ENCODE results near the gene EXOSC9. TPM values are rescaled to one million over a fixed set of nuclear protein-coding genes. Genes with fewer than 3 reads are reported as not detected.

EXOSC9 gene
- total RNA-seq, 3 donors from 2014 or later (not counting 1 experiment from before 2014, with no cell fraction given), result 45.7 to 57.4 (median 51.2) TPM

DNA sequence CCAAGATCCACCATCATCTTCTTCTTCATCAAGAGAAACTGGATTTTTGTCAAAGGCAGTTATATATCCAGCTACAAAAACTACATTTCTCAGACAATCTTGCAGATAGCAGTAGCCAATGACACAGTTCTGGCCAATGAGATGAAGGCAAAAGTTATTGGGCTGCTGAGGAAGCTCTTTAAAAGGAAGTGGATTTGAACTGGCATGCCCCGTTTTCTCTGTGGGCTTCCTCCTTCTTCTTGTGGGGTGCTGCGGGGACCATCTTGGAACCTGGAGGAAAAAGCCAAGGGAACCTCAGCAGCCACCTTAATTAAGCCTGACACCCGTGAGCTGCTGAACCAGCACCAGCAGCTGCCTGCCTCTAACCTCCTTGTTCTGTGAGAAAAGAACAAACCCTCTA is 40.9 kb upstream of the EXOSC9 start:
- no peaks in the 10 kb centered on the region for H3K36me3 Mint-ChIP-seq
- no peak overlapping the region for H3K4me3 Mint-ChIP-seq
- no peaks in the 10 kb centered on the region for H3K36me3 ChIP-seq (ENCODE audit: control insufficient read depth, insufficient read depth, low read length)
- no peaks in the 10 kb centered on the region for H3K9me3 ChIP-seq (ENCODE audit: control insufficient read depth, insufficient read depth, low read length)
- H3K27ac Mint-ChIP-seq, result no peak overlapping the region
- DNase-seq, result no peak
- H3K4me1 Mint-ChIP-seq, result no peaks in the 10 kb centered on the region
- peaks cover 20% of the 10 kb centered on the region for H3K27me3 ChIP-seq (ENCODE audit: control insufficient read depth, insufficient read depth, low read length)
- intact Hi-C loops (cut with micrococcal nuclease), result no loop called here
- no peaks in the 10 kb centered on the region for H3K4me1 ChIP-seq (ENCODE audit: control insufficient read depth, insufficient read depth, low read length)
- TF ChIP-seq, protein P1, sequence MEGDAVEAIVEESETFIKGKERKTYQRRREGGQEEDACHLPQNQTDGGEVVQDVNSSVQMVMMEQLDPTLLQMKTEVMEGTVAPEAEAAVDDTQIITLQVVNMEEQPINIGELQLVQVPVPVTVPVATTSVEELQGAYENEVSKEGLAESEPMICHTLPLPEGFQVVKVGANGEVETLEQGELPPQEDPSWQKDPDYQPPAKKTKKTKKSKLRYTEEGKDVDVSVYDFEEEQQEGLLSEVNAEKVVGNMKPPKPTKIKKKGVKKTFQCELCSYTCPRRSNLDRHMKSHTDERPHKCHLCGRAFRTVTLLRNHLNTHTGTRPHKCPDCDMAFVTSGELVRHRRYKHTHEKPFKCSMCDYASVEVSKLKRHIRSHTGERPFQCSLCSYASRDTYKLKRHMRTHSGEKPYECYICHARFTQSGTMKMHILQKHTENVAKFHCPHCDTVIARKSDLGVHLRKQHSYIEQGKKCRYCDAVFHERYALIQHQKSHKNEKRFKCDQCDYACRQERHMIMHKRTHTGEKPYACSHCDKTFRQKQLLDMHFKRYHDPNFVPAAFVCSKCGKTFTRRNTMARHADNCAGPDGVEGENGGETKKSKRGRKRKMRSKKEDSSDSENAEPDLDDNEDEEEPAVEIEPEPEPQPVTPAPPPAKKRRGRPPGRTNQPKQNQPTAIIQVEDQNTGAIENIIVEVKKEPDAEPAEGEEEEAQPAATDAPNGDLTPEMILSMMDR (IDR thresholded peaks at IDR 0.05), result no peak
- WGBS (ENCODE audit: insufficient coverage), result 60% methylated on average over 3 of the region's 3 CpGs
- H3K27me3 Mint-ChIP-seq (ENCODE audit: low read depth in 2 of 2), result peaks cover 37 to 60% of the 10 kb centered on the region in 2 donors
- no peak overlapping the region for H3K4me3 ChIP-seq (ENCODE audit: low read length)
- no peak for ATAC-seq
- no peaks in the 10 kb centered on the region for H3K9me3 Mint-ChIP-seq
- no peak overlapping the region for H3K27ac ChIP-seq (ENCODE audit: low read length)

DNA sequence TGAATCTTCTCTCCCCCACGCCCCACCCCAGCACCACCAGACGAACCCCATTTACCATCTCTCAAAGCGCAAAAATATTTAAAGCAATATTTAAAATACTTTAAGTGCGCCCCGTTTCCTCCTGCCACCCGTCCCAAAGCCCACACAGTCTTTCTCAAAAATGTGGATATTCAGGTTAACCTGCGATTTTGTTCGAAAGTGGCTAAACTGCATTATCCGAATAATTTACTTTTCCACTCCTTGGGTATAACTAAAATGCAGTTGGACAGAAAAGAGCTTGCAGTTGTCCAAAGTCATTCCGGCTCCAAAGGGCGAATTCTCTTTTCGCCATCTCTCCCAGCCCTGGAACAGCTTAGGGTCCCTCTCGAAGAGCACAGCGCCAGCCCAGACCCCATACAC is 36.8 kb upstream of the EXOSC9 start:
- ATAC-seq, result no peak
- intact Hi-C loops (cut with micrococcal nuclease), result no loop called here
- Mint-ChIP-seq H3K27ac (no peak overlapping the region), H3K4me1 (no peaks in the 10 kb centered on the region), H3K9me3 (no peaks in the 10 kb centered on the region), H3K4me3 (no peak overlapping the region), H3K36me3 (no peaks in the 10 kb centered on the region), H3K27me3 (ENCODE audit: low read depth in 2 of 2) (peaks cover 51 to 86% of the 10 kb centered on the region in 2 donors)
- no peak overlapping the region for H3K27ac ChIP-seq (ENCODE audit: low read length)
- 18% methylated on average over 14 of the region's 14 CpGs for WGBS (ENCODE audit: insufficient coverage)
- no peaks in the 10 kb centered on the region for H3K9me3 ChIP-seq (ENCODE audit: control insufficient read depth, insufficient read depth, low read length)
- no peak overlapping the region for H3K4me3 ChIP-seq (ENCODE audit: low read length)
- DNase-seq, result no peak
- H3K36me3 ChIP-seq (ENCODE audit: control insufficient read depth, insufficient read depth, low read length), result no peaks in the 10 kb centered on the region
- peaks cover 22% of the 10 kb centered on the region for H3K27me3 ChIP-seq (ENCODE audit: control insufficient read depth, insufficient read depth, low read length)
- H3K4me1 ChIP-seq (ENCODE audit: control insufficient read depth, insufficient read depth, low read length), result no peaks in the 10 kb centered on the region
- TF ChIP-seq, protein P1 (IDR thresholded peaks at IDR 0.05), result no peak

DNA sequence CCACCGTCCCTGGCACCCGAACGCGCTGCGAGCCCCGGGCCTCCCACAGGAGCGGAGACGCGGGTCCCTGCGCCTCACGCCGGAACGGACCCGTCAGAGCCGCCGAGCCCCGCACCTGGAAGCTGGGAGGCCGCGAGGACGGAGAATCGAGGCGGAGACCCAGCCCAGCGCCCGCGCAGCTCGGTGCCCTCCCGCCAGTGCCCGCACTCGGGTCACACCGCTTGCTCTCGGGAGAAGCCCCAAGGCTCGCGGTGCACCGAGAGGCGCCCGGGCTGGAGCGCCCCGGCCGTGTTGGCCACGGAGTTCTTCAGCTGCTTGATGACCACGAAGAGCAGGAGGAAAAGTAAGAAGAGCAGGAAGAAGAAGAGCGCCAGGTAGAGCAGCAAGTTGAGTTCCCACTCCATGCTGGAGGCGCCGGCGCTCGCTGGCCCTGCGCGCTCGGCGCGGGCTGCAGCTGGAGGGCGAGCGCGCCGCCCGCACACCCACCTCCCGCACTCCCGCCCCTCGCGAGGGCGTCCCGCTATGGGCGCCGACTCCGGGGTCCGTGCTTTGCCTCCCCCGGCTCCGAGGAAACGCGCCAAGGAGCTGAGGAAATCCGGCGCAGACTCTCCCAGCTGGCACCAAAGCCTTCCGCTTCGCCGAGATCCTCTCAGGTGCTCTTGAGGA is 36.3 kb upstream of the EXOSC9 start, which contains the start of gene SMIM43:
TSS of gene SMIM43 (minus strand) at position 463 of the 666 bp plus-strand sequence. CDS start at position 404, 59 bp downstream.
- no peak within 1 kb of the TSS for H3K4me3 Mint-ChIP-seq
- 2% methylated on average over 75 of the region's 75 CpGs for WGBS (ENCODE audit: insufficient coverage)
- H3K4me3 ChIP-seq (ENCODE audit: low read length), result no peak within 1 kb of the TSS
- H3K9me3 ChIP-seq (ENCODE audit: control insufficient read depth, insufficient read depth, low read length), result no peaks in the 10 kb centered on the region
- H3K4me1 Mint-ChIP-seq, result no peaks in the 10 kb centered on the region
- H3K36me3 ChIP-seq (ENCODE audit: control insufficient read depth, insufficient read depth, low read length), result no peaks in the 10 kb centered on the region
- DNase-seq, result no peak
- no peak for ATAC-seq
- no peak within 1 kb of the TSS for H3K27ac Mint-ChIP-seq
- H3K36me3 Mint-ChIP-seq, result no peaks in the 10 kb centered on the region
- no peaks in the 10 kb centered on the region for H3K4me1 ChIP-seq (ENCODE audit: control insufficient read depth, insufficient read depth, low read length)
- H3K27me3 ChIP-seq (ENCODE audit: control insufficient read depth, insufficient read depth, low read length), result peaks cover 22% of the 10 kb centered on the region
- peaks cover 49 to 83% of the 10 kb centered on the region in 2 donors for H3K27me3 Mint-ChIP-seq (ENCODE audit: low read depth in 2 of 2)
- H3K27ac ChIP-seq (ENCODE audit: low read length), result no peak within 1 kb of the TSS
- no peaks in the 10 kb centered on the region for H3K9me3 Mint-ChIP-seq
- TF ChIP-seq, protein P1 (IDR thresholded peaks at IDR 0.05), result no peak
- intact Hi-C loops (cut with micrococcal nuclease), result no loop called here

DNA sequence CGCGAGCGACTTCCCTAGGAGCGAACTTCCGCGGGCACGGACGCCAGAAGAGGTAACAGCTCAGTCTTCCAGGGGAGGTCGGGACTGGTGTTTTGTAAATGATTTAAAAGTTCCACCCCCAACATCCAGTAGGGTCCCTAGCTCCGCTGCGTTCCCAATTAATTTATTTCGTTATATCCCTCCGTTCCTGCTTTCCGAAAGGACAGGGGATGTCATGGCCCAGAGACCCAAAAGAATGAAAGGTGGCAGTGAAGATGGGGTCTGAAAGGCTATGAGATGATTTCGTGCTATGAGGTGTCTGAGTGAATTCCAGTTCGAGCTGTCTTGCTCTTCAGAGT is 35.8 kb upstream of the EXOSC9 start:
- no peak overlapping the region for H3K27ac Mint-ChIP-seq
- H3K4me3 Mint-ChIP-seq, result no peak overlapping the region
- peaks cover 20% of the 10 kb centered on the region for H3K27me3 ChIP-seq (ENCODE audit: control insufficient read depth, insufficient read depth, low read length)
- WGBS (ENCODE audit: insufficient coverage), result 29% methylated on average over 11 of the region's 16 CpGs
- no peaks in the 10 kb centered on the region for H3K36me3 ChIP-seq (ENCODE audit: control insufficient read depth, insufficient read depth, low read length)
- no peak for DNase-seq
- no peaks in the 10 kb centered on the region for H3K9me3 ChIP-seq (ENCODE audit: control insufficient read depth, insufficient read depth, low read length)
- no peaks in the 10 kb centered on the region for H3K4me1 Mint-ChIP-seq
- intact Hi-C loops (cut with micrococcal nuclease), result no loop called here
- TF ChIP-seq, protein P1 (IDR thresholded peaks at IDR 0.05), result no peak
- no peaks in the 10 kb centered on the region for H3K36me3 Mint-ChIP-seq
- no peak overlapping the region for H3K27ac ChIP-seq (ENCODE audit: low read length)
- H3K9me3 Mint-ChIP-seq, result no peaks in the 10 kb centered on the region
- H3K4me1 ChIP-seq (ENCODE audit: control insufficient read depth, insufficient read depth, low read length), result no peaks in the 10 kb centered on the region
- peaks cover 49 to 83% of the 10 kb centered on the region in 2 donors for H3K27me3 Mint-ChIP-seq (ENCODE audit: low read depth in 2 of 2)
- H3K4me3 ChIP-seq (ENCODE audit: low read length), result no peak overlapping the region
- no peak for ATAC-seq
